HG03354 (cell line): ENCODE results near the gene CASP6.
A peak's percentile ranks its signal among the peaks of the same experiment; 100 is the strongest.

ENCODE experiments used
- ATAC-seq: cut with Tn5 transposase; IDR thresholded peaks from one replicate; pipeline ENCODE4 v1.9.1; 2021; ENCODE audit warnings: mild to moderate bottlenecking; ENCODE audit not compliant: unreplicated experiment, poor library complexity, severe bottlenecking

The CASP6 gene

GRCh38 chr4:109702950-109703663 lies at the start of gene CASP6:
Gene CASP6, minus strand, starts transcription at chr4:109703445. Its CDS starts 50 bp downstream, at chr4:109703395.
- peak; percentile 88 for ATAC-seq

- no peak for ATAC-seq
These were observed 49.3 kb upstream of the CASP6 start for GRCh38 chr4:109752525-109752924.

GRCh38 chr4:109751852-109752251 lies 48.6 kb upstream of the CASP6 start:
- no peak for ATAC-seq

GRCh38 chr4:109750652-109751244 lies 47.5 kb upstream of the CASP6 start:
- ATAC-seq: no peak

- no peak for ATAC-seq
These were observed 46.3 kb upstream of the CASP6 start for GRCh38 chr4:109749388-109750082.

GRCh38 chr4:109748114-109748513 lies 44.9 kb upstream of the CASP6 start:
- ATAC-seq: no peak

- no peak for ATAC-seq
These were observed 43.5 kb upstream of the CASP6 start for GRCh38 chr4:109746728-109747127.

GRCh38 chr4:109745830-109746229 lies 42.6 kb upstream of the CASP6 start:
- ATAC-seq: no peak

GRCh38 chr4:109739547-109739946 lies 36.3 kb upstream of the CASP6 start:
- no peak for ATAC-seq

GRCh38 chr4:109738104-109738872 lies 35.0 kb upstream of the CASP6 start:
- ATAC-seq: no peak

- no peak for ATAC-seq
These were observed 32.5 kb upstream of the CASP6 start for GRCh38 chr4:109735566-109736365.

- no peak for ATAC-seq
These were observed 30.5 kb upstream of the CASP6 start for GRCh38 chr4:109733728-109734127.

- no peak for ATAC-seq
These were observed 27.6 kb upstream of the CASP6 start for GRCh38 chr4:109730619-109731545.

GRCh38 chr4:109729718-109730618 lies 26.7 kb upstream of the CASP6 start, which contains the start of gene PLA2G12A:
Gene PLA2G12A, minus strand, starts transcription at chr4:109730070. Its CDS starts 261 bp downstream, at chr4:109729809.
- ATAC-seq: peak; percentile 83

- ATAC-seq: peak; percentile 29
These were observed 26.0 kb upstream of the CASP6 start for GRCh38 chr4:109729117-109729717.

GRCh38 chr4:109728385-109728784 lies 25.1 kb upstream of the CASP6 start:
- no peak for ATAC-seq

- no peak for ATAC-seq
These were observed 19.9 kb upstream of the CASP6 start for GRCh38 chr4:109723110-109723509.
